D341Med (cell line): Measurements from ENCODE around the gene ANKRD13D.

Experiments used
- DNase-seq: peaks from one replicate; pipeline ENCODE4 v3.0.0; 2012; ENCODE audit warnings: low spot score

Gene ANKRD13D

GRCh38 chr11:67320011-67320410, 30.9 kb downstream of the ANKRD13D start:
- no peak for DNase-seq

DNA sequence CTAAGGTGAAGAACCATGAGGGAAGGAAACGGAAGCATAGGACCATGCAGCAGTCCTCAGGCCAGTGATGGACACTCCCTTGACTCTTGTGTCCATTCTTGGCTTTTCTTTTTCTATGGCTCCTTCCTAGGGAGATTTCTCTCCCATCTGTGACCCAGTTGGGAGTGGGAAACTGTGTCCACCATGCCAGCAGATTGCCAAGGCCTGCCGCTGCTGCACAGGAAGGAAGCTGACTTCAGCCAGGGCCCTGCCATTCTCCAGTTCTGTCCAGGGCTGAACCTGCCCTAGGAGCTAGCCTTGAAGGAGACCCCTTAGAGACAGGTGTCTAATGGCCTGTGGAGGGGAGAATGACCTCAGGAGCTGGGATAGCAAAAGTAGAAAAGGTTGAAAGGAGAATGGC, 31.6 kb downstream of the ANKRD13D start:
- no peak for DNase-seq

GRCh38 chr11:67321313-67321871, 32.3 kb downstream of the ANKRD13D start:
- no peak for DNase-seq

DNA sequence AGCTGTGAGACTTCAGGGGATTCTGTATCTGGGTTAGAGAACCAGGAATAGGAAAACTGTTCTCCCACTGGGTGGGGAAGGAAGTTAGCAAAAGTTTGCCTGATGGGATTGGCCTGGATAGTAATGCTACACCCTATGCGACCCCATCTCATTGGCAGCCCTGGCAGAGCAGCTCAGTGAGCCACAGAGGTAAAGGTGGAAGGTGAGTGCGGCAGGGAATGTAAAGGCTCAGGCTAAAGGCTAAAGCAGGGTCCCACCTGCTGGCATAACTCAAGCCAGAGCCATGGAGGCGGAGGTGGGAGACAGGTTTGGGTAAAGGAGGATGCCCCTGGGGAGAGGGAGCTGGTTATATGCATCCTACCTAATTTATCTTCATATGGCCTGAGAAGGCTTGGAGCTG, 32.9 kb downstream of the ANKRD13D start:
- DNase-seq, result no peak

DNA sequence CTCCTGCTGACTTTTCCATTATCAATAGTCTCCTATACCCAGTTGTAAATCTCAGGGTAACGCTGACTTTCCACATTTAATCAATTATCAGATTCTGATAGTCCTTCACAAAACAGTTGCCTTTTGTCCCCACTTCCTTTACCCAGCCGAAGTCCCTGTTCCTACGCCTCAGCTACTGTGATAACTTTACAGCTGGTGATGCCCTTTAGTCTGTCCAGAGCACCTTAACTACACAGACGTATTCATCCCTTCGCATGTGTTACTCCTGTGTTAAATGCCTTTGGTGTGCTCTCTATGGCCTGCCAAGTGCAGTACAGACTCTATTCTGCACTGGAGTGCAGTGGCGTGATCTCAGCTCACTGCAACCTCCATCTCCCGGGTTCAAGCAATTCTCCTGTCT, 34.4 kb downstream of the ANKRD13D start:
- no peak for DNase-seq

GRCh38 chr11:67332081-67332691, 43.1 kb downstream of the ANKRD13D start:
- no peak for DNase-seq

DNA sequence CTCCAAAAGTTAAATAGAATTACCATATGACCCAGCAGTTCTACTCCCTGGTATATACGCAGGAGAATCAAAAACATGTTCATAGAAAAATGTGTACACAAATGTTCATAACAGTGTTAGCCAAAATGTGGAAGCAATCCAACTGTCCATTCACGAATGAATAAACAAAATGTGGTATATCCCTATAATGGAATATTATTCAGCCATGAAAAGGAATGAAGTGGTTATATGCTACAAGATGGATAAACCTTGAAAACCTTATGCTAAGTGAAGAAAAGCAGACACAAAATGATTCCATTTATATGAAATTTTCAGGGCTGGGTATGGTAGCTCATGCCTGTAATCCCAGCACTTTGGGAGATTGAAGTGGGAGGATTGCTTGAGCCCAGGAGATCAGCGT, 48.2 kb downstream of the ANKRD13D start:
- no peak for DNase-seq

DNA sequence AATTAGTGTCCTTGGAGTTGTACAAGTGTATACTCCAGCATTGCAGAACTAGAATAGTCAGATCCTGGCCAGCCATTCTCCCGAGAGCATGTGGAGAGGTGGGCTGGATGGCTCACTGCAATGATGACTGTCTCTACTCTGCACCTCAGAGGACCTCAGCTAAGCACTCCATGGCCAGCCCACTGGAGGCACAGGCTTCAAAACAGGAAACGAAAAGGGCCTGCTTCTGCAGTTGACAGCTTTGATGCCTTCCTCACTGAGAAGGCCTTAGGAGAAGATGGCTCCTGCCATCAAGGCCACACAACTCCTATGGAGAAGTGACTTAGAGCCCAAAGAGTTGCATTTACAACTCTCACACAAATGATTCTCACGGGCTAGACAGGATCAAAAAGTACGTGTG, 55.2 kb downstream of the ANKRD13D start:
- no peak for DNase-seq

DNA sequence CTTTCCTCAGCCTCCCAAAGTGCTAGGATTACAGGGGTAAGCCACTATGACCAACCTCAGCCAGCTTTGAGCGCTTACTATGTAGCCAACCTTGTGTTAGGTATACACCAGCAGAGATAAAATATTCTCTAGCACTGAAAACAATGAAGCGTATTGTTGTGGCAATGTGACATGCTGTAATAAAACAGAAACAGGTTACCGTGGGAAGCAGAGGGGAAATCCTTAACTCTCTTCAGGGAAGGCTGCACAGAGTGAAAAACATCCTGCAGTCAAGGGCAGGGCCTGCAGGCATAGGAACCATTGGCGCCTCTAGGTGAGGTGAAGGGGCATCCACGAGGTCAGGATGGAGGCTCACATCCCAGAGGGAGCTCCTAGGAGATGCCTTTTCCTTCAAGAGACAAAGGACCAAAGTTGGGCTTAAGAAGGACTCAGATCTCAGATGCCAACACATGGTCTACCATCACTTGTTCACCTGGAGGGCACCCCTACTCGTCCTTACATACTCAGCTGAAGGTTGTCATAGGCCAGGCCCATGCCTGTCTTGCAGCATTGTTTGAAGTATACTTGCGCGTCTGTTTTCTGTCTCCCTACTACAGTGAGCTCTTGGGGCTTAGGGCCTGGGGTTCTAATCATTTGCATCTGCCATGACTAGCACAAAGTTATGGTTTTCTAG, 56.3 kb downstream of the ANKRD13D start:
- DNase-seq, result no peak

DNA sequence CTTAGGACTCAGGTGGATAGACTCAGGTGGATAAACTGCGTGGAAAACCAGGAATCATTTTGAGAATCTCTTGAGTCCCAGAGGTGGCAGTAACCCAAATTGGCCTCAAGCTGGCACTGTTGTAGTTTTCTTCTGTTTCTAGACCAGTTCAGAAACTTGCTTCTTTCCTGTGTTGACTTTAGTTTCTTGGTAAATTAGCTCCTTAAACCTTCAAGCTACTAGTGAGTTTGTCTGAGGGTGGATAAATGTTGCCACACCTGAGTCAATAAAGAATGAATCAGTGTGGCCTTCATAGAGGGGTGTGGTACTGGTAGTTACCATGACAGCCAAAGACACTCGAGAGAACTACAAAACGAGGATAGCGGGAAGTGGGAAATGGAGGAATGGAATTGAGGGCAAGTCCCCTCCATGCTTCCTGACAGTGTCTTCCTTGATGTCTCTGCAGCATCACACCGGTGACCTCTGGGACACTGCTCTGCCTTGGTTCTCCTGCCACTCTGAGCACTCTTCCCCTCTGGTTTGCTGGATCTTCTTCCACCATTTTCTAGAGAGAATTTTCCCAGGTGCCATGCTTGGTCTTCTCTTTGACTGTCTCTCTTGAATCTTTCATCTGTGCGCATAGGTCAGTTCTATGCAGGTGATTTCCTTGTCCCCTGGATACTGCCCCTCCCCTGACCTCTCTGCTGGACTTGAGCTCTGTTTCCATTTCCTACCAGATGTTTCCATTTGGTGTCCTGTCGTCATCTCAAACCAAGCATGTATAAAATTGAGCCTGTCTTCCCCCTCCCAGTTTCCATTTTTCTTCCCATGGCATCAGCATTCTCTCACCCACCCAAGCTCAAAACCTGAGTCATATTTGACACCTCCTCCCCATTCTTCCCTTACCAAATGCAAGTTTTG, 57.1 kb downstream of the ANKRD13D start:
- DNase-seq, result no peak

GRCh38 chr11:67347964-67348749, 59.1 kb downstream of the ANKRD13D start:
- no peak for DNase-seq

DNA sequence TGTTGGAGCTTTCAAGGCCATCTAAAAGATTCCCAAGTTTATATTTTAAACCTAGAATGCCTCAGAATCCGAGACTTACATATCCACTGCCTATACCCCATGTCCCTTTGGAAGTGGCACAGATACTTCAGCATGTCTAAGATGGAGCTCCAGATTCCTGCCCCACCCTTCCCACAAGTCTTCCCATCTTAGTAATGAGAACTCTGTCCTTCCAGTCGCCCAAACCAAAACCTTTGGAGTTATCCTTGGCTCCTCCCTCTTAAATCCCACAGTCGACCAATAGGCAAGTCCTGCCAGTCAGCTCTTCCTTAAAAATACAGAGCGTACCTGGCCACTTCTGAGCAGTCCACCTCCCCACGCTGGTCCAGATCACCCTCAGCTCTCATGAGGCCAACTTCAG, 59.9 kb downstream of the ANKRD13D start:
- no peak for DNase-seq

GRCh38 chr11:67349457-67349856, 60.4 kb downstream of the ANKRD13D start:
- no peak for DNase-seq

GRCh38 chr11:67349928-67350465, 60.9 kb downstream of the ANKRD13D start:
- DNase-seq, result no peak

GRCh38 chr11:67351275-67352005, 62.3 kb downstream of the ANKRD13D start:
- DNase-seq, result peak; percentile 80
